CD4-positive, alpha-beta T cell treated with Interleukin-17A for 1 hour (primary cell): Measurements from ENCODE around the gene LRFN3.
"Not testable (repeated sequence)": the region's sequence is repeated elsewhere in the genome, so short reads cannot be mapped to it uniquely, and the experiment has no call there.

ENCODE experiments used
- DNase-seq: peaks from one replicate; pipeline ENCODE4 v3.0.0-alpha.2; 2020

The LRFN3 gene

GRCh38 chr19:35978832-35979365, 42.7 kb downstream of the LRFN3 start:
- DNase-seq, result no peak

- DNase-seq, result not testable (repeated sequence)
Observed at GRCh38 chr19:35980997-35981396, 44.8 kb downstream of the LRFN3 start.

- DNase-seq, result no peak
Observed at GRCh38 chr19:35983177-35983576, 47.0 kb downstream of the LRFN3 start.

GRCh38 chr19:35986111-35986510, 49.9 kb downstream of the LRFN3 start:
- DNase-seq, result no peak

- peak; percentile 9 for DNase-seq
Observed at GRCh38 chr19:35986664-35987570, 50.7 kb downstream of the LRFN3 start.

GRCh38 chr19:35987571-35987896, 51.4 kb downstream of the LRFN3 start:
- DNase-seq, result no peak

GRCh38 chr19:35988824-35989223, 52.6 kb downstream of the LRFN3 start:
- no peak for DNase-seq

GRCh38 chr19:35990156-35990555, 54.0 kb downstream of the LRFN3 start:
- no peak for DNase-seq

GRCh38 chr19:35990771-35991730, 54.9 kb downstream of the LRFN3 start:
- no peak for DNase-seq

- DNase-seq, result no peak
Observed at GRCh38 chr19:35991731-35992450, 55.7 kb downstream of the LRFN3 start.

GRCh38 chr19:35992907-35993765, 57.0 kb downstream of the LRFN3 start:
- DNase-seq, result no peak

GRCh38 chr19:35993923-35994598, 57.9 kb downstream of the LRFN3 start:
- no peak for DNase-seq
